ENCODE data around the gene ELFN2. TPM values are rescaled to one million over a fixed set of nuclear protein-coding genes. Genes with fewer than 3 reads are reported as not detected.

Gene ELFN2
- total and polyA plus RNA-seq, 2 of the 13 experiments (the other 11 are each of a cell fraction or from before 2014, with no cell fraction given), result 0.01 TPM; not detected in 1

DNA sequence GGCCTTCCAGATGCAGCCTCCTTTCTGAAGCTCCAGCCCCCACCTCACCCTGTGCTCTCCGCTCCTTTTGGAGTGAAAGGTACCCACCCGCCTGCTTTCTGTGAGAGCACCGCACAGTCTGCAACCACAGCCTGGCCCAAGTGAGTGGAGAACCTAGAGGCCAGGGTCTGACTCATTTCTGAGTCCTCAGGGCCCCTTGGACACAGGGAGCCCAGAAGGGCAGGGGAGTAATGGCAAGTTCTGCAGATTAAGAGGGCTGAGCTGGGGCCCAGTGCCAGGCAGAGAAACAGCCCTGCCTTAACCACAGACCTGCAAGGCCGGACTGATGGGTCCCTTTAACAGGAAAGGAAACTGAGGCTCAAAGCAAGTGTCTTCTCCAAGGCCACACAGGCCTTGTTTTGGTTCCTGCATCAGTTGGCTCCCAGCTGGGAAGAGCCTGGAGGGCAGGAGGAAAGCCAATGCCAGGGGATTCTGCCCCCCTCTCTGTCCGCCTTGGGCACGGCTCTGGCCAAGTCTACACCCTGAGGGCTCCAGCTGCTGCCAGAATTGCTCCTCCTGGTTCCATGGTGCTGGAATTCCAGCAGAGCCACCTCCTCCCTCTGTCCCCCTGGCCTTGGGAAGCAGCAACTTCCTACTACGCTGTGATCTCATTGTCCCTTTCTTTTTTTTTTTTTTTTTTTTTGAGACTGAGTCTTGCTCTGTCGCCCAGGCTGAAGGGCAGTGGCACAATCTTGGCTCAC lies 89.9 kb downstream of the ELFN2 start:
- in situ Hi-C loops (cut with HindIII; ENCODE audit: extremely low pct_ligation_motif_present, low pct_unique_long_range_greater_than_20kb) (no loop called here), intact Hi-C loops (cut with micrococcal nuclease; ENCODE audit: unreplicated experiment) (no loop called here)
- H3K9ac ChIP-seq (ENCODE audit: insufficient read depth, low read depth, low read length), result no peak overlapping the region
- peaks cover 0 to 25% of the 10 kb centered on the region in 2 experiments; a peak in 3 of 5 replicates for H3K27me3 ChIP-seq (ENCODE audit: control insufficient read depth in 1 of 2, insufficient read depth in 2 of 2, low read length in 2 of 2)
- BruUV-seq (replicated peaks), result no TSS peak
- no peaks in the 10 kb centered on the region for H3K9me3 ChIP-seq (ENCODE audit: low read length)
- no peak overlapping the region for H3K4me3 ChIP-seq (replicated peaks in 1 of 3; ENCODE audit: insufficient read depth in 1 of 3, low read depth in 2 of 3, low read length in 3 of 3)
- H3K4me1 ChIP-seq (ENCODE audit: insufficient read depth, low read length), result peaks cover 1% of the 10 kb centered on the region; the same call in 1 of the 2 replicates
- no peak for FAIRE-seq
- ChIA-PET POLR2A (no interaction called here), CTCF (ENCODE audit: low intra/inter-chr PET ratio, low total read pairs) (no interaction called here)
- no peak for ATAC-seq
- H3K4me2 ChIP-seq (ENCODE audit: low read depth, low read length), result no peak overlapping the region
- 43% methylated on average over 6 of the region's 8 CpGs for WGBS (ENCODE audit: low lambda C conversion rate)
- H3K27ac ChIP-seq (ENCODE audit: extremely low read length, insufficient read depth, low read length), result no peak overlapping the region
- H2AFZ ChIP-seq (ENCODE audit: low read length), result no peak overlapping the region
- no peaks in the 10 kb centered on the region for H3K36me3 ChIP-seq (replicated peaks in 1 of 2; ENCODE audit: control insufficient read depth in 1 of 2, insufficient read depth in 2 of 2, low read length in 2 of 2)
- H3K79me2 ChIP-seq (ENCODE audit: insufficient read depth, low read length), result no peaks in the 10 kb centered on the region
- H4K20me1 ChIP-seq (ENCODE audit: insufficient read depth, low read length), result no peaks in the 10 kb centered on the region
- TF ChIP-seq ZNF205 (CRISPR knock-in tag; IDR thresholded peaks at IDR 0.05), result no peak
- TF ChIP-seq ZNF138 (CRISPR knock-in tag; IDR thresholded peaks at IDR 0.05; ENCODE audit: low read depth), result no peak
- TF ChIP-seq MTF2 (CRISPR knock-in tag; IDR thresholded peaks at IDR 0.05; ENCODE audit: borderline replicate concordance), result no peak
- no peak for DNase-seq (ENCODE audit: low spot score)

DNA sequence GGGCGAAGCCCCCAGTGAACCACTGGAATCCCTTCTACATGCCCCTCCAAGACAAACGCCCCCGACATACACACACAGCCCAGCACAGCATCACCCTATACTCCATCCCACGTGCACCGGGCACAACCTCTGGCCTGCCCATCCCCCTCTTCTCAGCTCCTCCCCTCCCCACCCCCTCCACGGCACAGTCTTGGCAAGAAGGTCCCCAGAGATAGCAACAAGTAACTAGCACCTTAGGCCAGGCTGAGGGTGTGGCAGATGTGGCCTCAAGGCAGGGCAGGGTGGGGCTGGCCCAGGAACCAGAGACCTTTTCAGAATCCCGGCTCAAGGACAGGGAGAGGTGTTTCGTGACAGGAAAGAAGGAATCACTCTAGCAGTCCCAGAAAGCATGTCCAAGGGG lies 90.7 kb downstream of the ELFN2 start:
- FAIRE-seq (no peak), DNase-seq (ENCODE audit: low spot score) (no peak), ATAC-seq (no peak)
- no peaks in the 10 kb centered on the region for H3K36me3 ChIP-seq (replicated peaks in 1 of 2; ENCODE audit: control insufficient read depth in 1 of 2, insufficient read depth in 2 of 2, low read length in 2 of 2)
- in situ Hi-C loops (cut with HindIII; ENCODE audit: extremely low pct_ligation_motif_present, low pct_unique_long_range_greater_than_20kb) (no loop called here), intact Hi-C loops (cut with micrococcal nuclease; ENCODE audit: unreplicated experiment) (no loop called here)
- TF ChIP-seq TAF15 (IDR thresholded peaks at IDR 0.05; ENCODE audit: low read depth, low read length, poor library complexity, severe bottlenecking) (no peak), MEIS1 (CRISPR knock-in tag; IDR thresholded peaks at IDR 0.05; ENCODE audit: borderline replicate concordance) (no peak), ZNF124 (CRISPR knock-in tag; IDR thresholded peaks at IDR 0.05) (no peak), MED1 (CRISPR knock-in tag; IDR thresholded peaks at IDR 0.05) (no peak), KLF11 (CRISPR knock-in tag; IDR thresholded peaks at IDR 0.05) (no peak), AHR (CRISPR knock-in tag; IDR thresholded peaks at IDR 0.05) (no peak), ZFP82 (CRISPR knock-in tag; IDR thresholded peaks at IDR 0.05; ENCODE audit: borderline replicate concordance) (no peak), ZNF570 (CRISPR knock-in tag; IDR thresholded peaks at IDR 0.05; ENCODE audit: borderline replicate concordance) (no peak), CBX1 (IDR thresholded peaks at IDR 0.05; ENCODE audit: low read depth) (no peak), ZNF703 (CRISPR knock-in tag; IDR thresholded peaks at IDR 0.05; ENCODE audit: borderline replicate concordance) (no peak)
- TF ChIP-seq, protein P1, sequence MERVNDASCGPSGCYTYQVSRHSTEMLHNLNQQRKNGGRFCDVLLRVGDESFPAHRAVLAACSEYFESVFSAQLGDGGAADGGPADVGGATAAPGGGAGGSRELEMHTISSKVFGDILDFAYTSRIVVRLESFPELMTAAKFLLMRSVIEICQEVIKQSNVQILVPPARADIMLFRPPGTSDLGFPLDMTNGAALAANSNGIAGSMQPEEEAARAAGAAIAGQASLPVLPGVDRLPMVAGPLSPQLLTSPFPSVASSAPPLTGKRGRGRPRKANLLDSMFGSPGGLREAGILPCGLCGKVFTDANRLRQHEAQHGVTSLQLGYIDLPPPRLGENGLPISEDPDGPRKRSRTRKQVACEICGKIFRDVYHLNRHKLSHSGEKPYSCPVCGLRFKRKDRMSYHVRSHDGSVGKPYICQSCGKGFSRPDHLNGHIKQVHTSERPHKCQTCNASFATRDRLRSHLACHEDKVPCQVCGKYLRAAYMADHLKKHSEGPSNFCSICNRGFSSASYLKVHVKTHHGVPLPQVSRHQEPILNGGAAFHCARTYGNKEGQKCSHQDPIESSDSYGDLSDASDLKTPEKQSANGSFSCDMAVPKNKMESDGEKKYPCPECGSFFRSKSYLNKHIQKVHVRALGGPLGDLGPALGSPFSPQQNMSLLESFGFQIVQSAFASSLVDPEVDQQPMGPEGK (CRISPR knock-in tag; IDR thresholded peaks at IDR 0.05), result no peak
- no peak overlapping the region for H3K9ac ChIP-seq (ENCODE audit: insufficient read depth, low read depth, low read length)
- no peak overlapping the region for H2AFZ ChIP-seq (ENCODE audit: low read length)
- H3K79me2 ChIP-seq (ENCODE audit: insufficient read depth, low read length), result no peaks in the 10 kb centered on the region
- WGBS (ENCODE audit: low lambda C conversion rate), result 44% methylated on average over 5 of the region's 8 CpGs
- H3K4me3 ChIP-seq (replicated peaks in 1 of 3; ENCODE audit: insufficient read depth in 1 of 3, low read depth in 2 of 3, low read length in 3 of 3), result no peak overlapping the region
- POLR2A ChIA-PET, result no interaction called here
- peaks cover 6% of the 10 kb centered on the region; the same call in 1 of the 2 replicates for H3K4me1 ChIP-seq (ENCODE audit: insufficient read depth, low read length)
- H4K20me1 ChIP-seq (ENCODE audit: insufficient read depth, low read length), result no peaks in the 10 kb centered on the region
- no peak overlapping the region for H3K4me2 ChIP-seq (ENCODE audit: low read depth, low read length)
- H3K27me3 ChIP-seq (ENCODE audit: control insufficient read depth in 1 of 2, insufficient read depth in 2 of 2, low read length in 2 of 2), result peaks cover 0 to 26% of the 10 kb centered on the region in 2 experiments; a peak in 3 of 5 replicates
- H3K27ac ChIP-seq (ENCODE audit: extremely low read length, insufficient read depth, low read length), result no peak overlapping the region
- H3K9me3 ChIP-seq (ENCODE audit: low read length), result no peaks in the 10 kb centered on the region
- no TSS peak for BruUV-seq (replicated peaks)
- CTCF ChIA-PET (ENCODE audit: low intra/inter-chr PET ratio, low total read pairs), result no interaction called here

All from HepG2 (cell line).